MM.1S (cell line): ENCODE measurements around the gene RABGAP1L.

Source experiments
- DNase-seq: peaks from one replicate; pipeline ENCODE4 v3.0.0-alpha.2; 2015
- H2AFZ ChIP-seq: fragments of 300-600 bp; sonication (generic); 2 replicates; pipeline ENCODE4 v1.6.0; 2016; ENCODE audit warnings: antibody characterized with exemption, low read length
- H3F3A ChIP-seq: fragments of 300-600 bp; sonication (generic); 2 replicates; pipeline ENCODE4 v1.6.1; 2016; ENCODE audit warnings: mild to moderate bottlenecking, antibody characterized with exemption, low read length, moderate library complexity, mixed read lengths; ENCODE audit not compliant: insufficient read depth
- H3K27ac ChIP-seq: fragments of 300-600 bp; sonication (generic); 2 replicates; pipeline ENCODE4 v1.5.1; 2016; ENCODE audit warnings: mild to moderate bottlenecking, low read length
- H3K27me3 ChIP-seq: fragments of 300-600 bp; sonication (generic); replicated peaks from 2 replicates; pipeline ENCODE4 v1.6.0; 2016; ENCODE audit warnings: low read length; ENCODE audit not compliant: insufficient read depth
- H3K36me3 ChIP-seq: fragments of 300-600 bp; sonication (generic); replicated peaks from 2 replicates; pipeline ENCODE4 v1.6.1; 2016; ENCODE audit warnings: mild to moderate bottlenecking, low read length, mixed read lengths; ENCODE audit not compliant: insufficient read depth
- H3K4me1 ChIP-seq: fragments of 300-600 bp; sonication (generic); 2 replicates; pipeline ENCODE4 v1.6.1; 2016; ENCODE audit warnings: low read length, mixed read lengths
- H3K4me2 ChIP-seq: fragments of 300-600 bp; sonication (generic); 2 replicates; pipeline ENCODE4 v1.6.0; 2016; ENCODE audit warnings: low read depth, low read length
- H3K4me3 ChIP-seq: fragments of 300-600 bp; sonication (generic); 2 replicates; pipeline ENCODE4 v1.5.1; 2016; ENCODE audit warnings: low read length, mixed read lengths
- H3K79me2 ChIP-seq: fragments of 300-600 bp; sonication (generic); 2 replicates; pipeline ENCODE4 v1.6.1; 2016; ENCODE audit warnings: mixed run types, low read length, mixed read lengths
- H3K9ac ChIP-seq: fragments of 300-600 bp; sonication (generic); 2 replicates; pipeline ENCODE4 v1.6.1; 2016; ENCODE audit warnings: low read length, mixed read lengths
- H3K9me2 ChIP-seq: fragments of 300-600 bp; sonication (generic); replicated peaks from 2 replicates; pipeline ENCODE4 v1.6.1; 2016; ENCODE audit warnings: mild to moderate bottlenecking, low read length, mixed read lengths; ENCODE audit not compliant: insufficient read depth
- H3K9me3 ChIP-seq: fragments of 300-600 bp; sonication (generic); replicated peaks from 2 replicates; pipeline ENCODE4 v1.6.1; 2016; ENCODE audit warnings: mild to moderate bottlenecking, low read length, mixed read lengths; ENCODE audit not compliant: insufficient read depth
- H4K20me1 ChIP-seq: fragments of 300-600 bp; sonication (generic); 2 replicates; pipeline ENCODE4 v1.6.1; 2016; ENCODE audit warnings: mild to moderate bottlenecking, low read length, moderate library complexity, mixed read lengths; ENCODE audit not compliant: insufficient read depth
- CTCF ChIP-seq: fragments of 300-600 bp; sonication (generic); IDR thresholded peaks from 2 replicates; pipeline ENCODE4 v1.5.1; 2016; ENCODE audit warnings: antibody characterized with exemption, low read length, mixed read lengths
- EZH2 ChIP-seq: fragments of 300-600 bp; sonication (generic); optimal IDR thresholded peaks from 2 replicates; pipeline ENCODE3; 2017; ENCODE audit warnings: low read depth, mild to moderate bottlenecking, antibody characterized with exemption, low read length, mixed read lengths
- EZH2phosphoT487 ChIP-seq: fragments of 300-600 bp; sonication (generic); IDR thresholded peaks from 2 replicates; pipeline ENCODE4 v1.6.1; 2018; ENCODE audit warnings: antibody characterized with exemption, low read length

The RABGAP1L gene

GRCh38 chr1:174626031-174627025 is 467.0 kb downstream of the RABGAP1L start:
- no peak overlapping the region for H3K27ac ChIP-seq
- no peak overlapping the region for H3K9ac ChIP-seq
- TF ChIP-seq CTCF (no peak), EZH2phosphoT487 (no peak), EZH2 (no peak)
- H4K20me1 ChIP-seq: no peaks in the 10 kb centered on the region
- no peaks in the 10 kb centered on the region for H3K79me2 ChIP-seq
- no peak overlapping the region for H2AFZ ChIP-seq
- H3K4me3 ChIP-seq: no peak overlapping the region
- no peak overlapping the region for H3K4me2 ChIP-seq
- H3K9me3 ChIP-seq: no peaks in the 10 kb centered on the region
- no peaks in the 10 kb centered on the region for H3F3A ChIP-seq
- DNase-seq: no peak
- no peaks in the 10 kb centered on the region for H3K27me3 ChIP-seq
- no peaks in the 10 kb centered on the region for H3K9me2 ChIP-seq
- no peaks in the 10 kb centered on the region for H3K4me1 ChIP-seq
- H3K36me3 ChIP-seq: no peaks in the 10 kb centered on the region

- no peak for DNase-seq
- H3K9me3 ChIP-seq: no peaks in the 10 kb centered on the region
- no peaks in the 10 kb centered on the region for H3K36me3 ChIP-seq
- no peaks in the 10 kb centered on the region for H3K79me2 ChIP-seq
- TF ChIP-seq EZH2 (no peak), CTCF (no peak), EZH2phosphoT487 (no peak)
- no peak overlapping the region for H3K4me3 ChIP-seq
- no peaks in the 10 kb centered on the region for H3F3A ChIP-seq
- H3K4me1 ChIP-seq: no peaks in the 10 kb centered on the region
- H3K9me2 ChIP-seq: no peaks in the 10 kb centered on the region
- H3K9ac ChIP-seq: no peak overlapping the region
- no peak overlapping the region for H3K27ac ChIP-seq
- no peaks in the 10 kb centered on the region for H4K20me1 ChIP-seq
- H3K4me2 ChIP-seq: no peak overlapping the region
- H3K27me3 ChIP-seq: no peaks in the 10 kb centered on the region
- H2AFZ ChIP-seq: no peak overlapping the region
Measured at GRCh38 chr1:174637487-174637886, 478.2 kb downstream of the RABGAP1L start.

- Histone ChIP-seq H3K4me3 (no peak overlapping the region), H3K79me2 (no peaks in the 10 kb centered on the region), H3K27me3 (no peaks in the 10 kb centered on the region), H3K27ac (no peak overlapping the region), H2AFZ (no peak overlapping the region), H3F3A (no peaks in the 10 kb centered on the region), H3K4me2 (no peak overlapping the region), H3K9me3 (no peaks in the 10 kb centered on the region), H3K9me2 (no peaks in the 10 kb centered on the region), H4K20me1 (no peaks in the 10 kb centered on the region), H3K36me3 (no peaks in the 10 kb centered on the region), H3K4me1 (no peaks in the 10 kb centered on the region), H3K9ac (no peak overlapping the region)
- DNase-seq: no peak
- TF ChIP-seq CTCF (no peak), EZH2phosphoT487 (no peak), EZH2 (no peak)
Measured at GRCh38 chr1:174639461-174639860, 480.1 kb downstream of the RABGAP1L start.
